Measurements from ENCODE around the gene CD63.

CD63 gene

GRCh38 chr12:55683676-55684075 lies 45.1 kb downstream of the CD63 start:
- no peak overlapping the region for H3K4me3 Mint-ChIP-seq
- H3K9me3 Mint-ChIP-seq = no peaks in the 10 kb centered on the region
- no peak overlapping the region for H3K27ac Mint-ChIP-seq
- peaks cover 24% of the 10 kb centered on the region for H3K4me1 Mint-ChIP-seq
- peaks cover 22% of the 10 kb centered on the region for H3K27me3 Mint-ChIP-seq
- no peak for ATAC-seq
- DNase-seq = no peak
- H3K36me3 Mint-ChIP-seq (ENCODE audit: low read depth) = no peaks in the 10 kb centered on the region

DNA sequence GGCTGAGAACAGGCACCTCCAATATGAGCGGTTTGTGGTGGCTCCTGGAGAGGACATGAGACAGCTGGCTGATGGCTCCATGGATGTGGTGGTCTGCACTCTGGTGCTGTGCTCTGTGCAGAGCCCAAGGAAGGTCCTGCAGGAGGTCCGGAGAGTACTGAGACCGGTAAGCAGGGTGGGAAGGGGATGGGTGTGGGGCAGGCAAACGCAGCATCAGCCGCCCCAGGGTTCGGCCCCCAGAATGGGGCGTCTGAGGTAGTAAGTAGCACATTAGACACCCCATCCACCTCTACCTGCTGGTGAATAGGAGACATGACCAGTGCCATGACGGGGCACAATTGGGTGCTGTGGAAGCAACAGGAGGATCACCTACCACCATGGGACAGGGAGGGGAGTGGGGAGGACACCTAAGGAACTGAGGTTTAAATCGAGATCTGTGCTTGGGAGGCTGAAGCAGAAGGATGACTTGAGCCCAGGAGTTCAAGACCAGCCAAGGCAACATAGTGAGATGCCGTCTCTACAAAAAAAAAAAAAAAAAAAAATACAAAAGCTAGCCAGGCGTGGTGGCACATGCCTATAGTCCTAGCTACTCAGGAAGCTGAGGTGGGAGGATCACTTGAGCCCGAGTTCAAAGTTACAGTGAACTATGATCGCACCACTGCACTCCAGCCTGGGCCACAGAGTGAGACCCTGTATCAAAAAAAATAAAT lies 46.6 kb downstream of the CD63 start:
- H3K27ac Mint-ChIP-seq = no peak overlapping the region
- H3K4me3 Mint-ChIP-seq = no peak overlapping the region
- no peaks in the 10 kb centered on the region for H3K9me3 Mint-ChIP-seq
- H3K36me3 Mint-ChIP-seq (ENCODE audit: low read depth) = no peaks in the 10 kb centered on the region
- H3K4me1 Mint-ChIP-seq = peaks cover 17% of the 10 kb centered on the region
- H3K27me3 Mint-ChIP-seq = peaks cover 22% of the 10 kb centered on the region
- no peak for ATAC-seq
- no peak for DNase-seq

- Mint-ChIP-seq H3K9me3 (no peaks in the 10 kb centered on the region), H3K4me3 (no peak overlapping the region), H3K27me3 (peaks cover 22% of the 10 kb centered on the region), H3K4me1 (peaks cover 13% of the 10 kb centered on the region), H3K36me3 (ENCODE audit: low read depth) (no peaks in the 10 kb centered on the region), H3K27ac (no peak overlapping the region)
- ATAC-seq (peak; percentile 75), DNase-seq (no peak)
These were observed 47.4 kb downstream of the CD63 start for GRCh38 chr12:55681142-55682077.

GRCh38 chr12:55679691-55680090 lies 49.1 kb downstream of the CD63 start:
- ATAC-seq (no peak), DNase-seq (no peak)
- Mint-ChIP-seq H3K4me1 (peaks cover 13% of the 10 kb centered on the region), H3K4me3 (no peak overlapping the region), H3K27ac (no peak overlapping the region), H3K36me3 (ENCODE audit: low read depth) (no peaks in the 10 kb centered on the region), H3K9me3 (no peaks in the 10 kb centered on the region), H3K27me3 (peaks cover 22% of the 10 kb centered on the region)

DNA sequence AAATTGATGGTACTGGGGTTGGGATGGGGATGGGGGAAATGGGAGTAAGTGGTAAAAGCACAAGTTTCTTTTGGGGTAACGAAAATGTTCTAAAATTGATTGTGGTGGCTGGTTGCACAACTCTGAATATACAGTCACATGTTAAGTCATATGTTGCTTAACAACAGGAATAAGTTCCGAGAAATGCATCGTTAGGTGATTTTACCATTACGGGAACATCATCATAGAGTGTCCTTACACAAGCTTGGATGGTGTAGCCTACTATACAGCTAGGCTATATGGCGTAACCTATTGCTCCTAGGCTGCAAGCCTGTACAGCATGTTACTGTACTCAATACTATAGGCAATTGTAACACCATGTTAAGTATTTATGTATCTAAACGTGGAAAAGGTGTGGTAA lies 52.1 kb downstream of the CD63 start:
- H3K9me3 Mint-ChIP-seq = no peaks in the 10 kb centered on the region
- no peaks in the 10 kb centered on the region for H3K36me3 Mint-ChIP-seq (ENCODE audit: low read depth)
- no peak for ATAC-seq

GRCh38 chr12:55675666-55676065 lies 53.1 kb downstream of the CD63 start:
- ATAC-seq (no peak), DNase-seq (no peak)
- H3K27ac Mint-ChIP-seq = no peak overlapping the region
- no peaks in the 10 kb centered on the region for H3K9me3 Mint-ChIP-seq
- peaks cover 9% of the 10 kb centered on the region for H3K27me3 Mint-ChIP-seq
- H3K4me3 Mint-ChIP-seq = no peak overlapping the region
- no peaks in the 10 kb centered on the region for H3K36me3 Mint-ChIP-seq (ENCODE audit: low read depth)
- H3K4me1 Mint-ChIP-seq = peaks cover under 1% of the 10 kb centered on the region

More for the DNA sequence above, 52.1 kb downstream of the CD63 start:
- no peak overlapping the region for H3K27ac Mint-ChIP-seq
- peaks cover 18% of the 10 kb centered on the region for H3K27me3 Mint-ChIP-seq
- H3K4me1 Mint-ChIP-seq = peaks cover 11% of the 10 kb centered on the region
- DNase-seq = no peak
- no peak overlapping the region for H3K4me3 Mint-ChIP-seq

Measured in activated naive CD8-positive, alpha-beta T cell treated with anti-CD3 and anti-CD28 coated beads, Interleukin-2, amount 50 U/mL, for 24 hours (primary cell).